ENCODE results near the gene ARPC1A. TPM values are rescaled to one million over a fixed set of nuclear protein-coding genes. Genes with fewer than 3 reads are reported as not detected.

The ARPC1A gene
- total RNA-seq, 1 donor from 2014 or later: 109 TPM

- no peaks in the 10 kb centered on the region for H3K27me3 ChIP-seq (ENCODE audit: low read depth)
- no peak for ATAC-seq
- no peaks in the 10 kb centered on the region for H3K9me3 ChIP-seq
- H3K4me1 ChIP-seq: no peaks in the 10 kb centered on the region
- no peak overlapping the region for H3K4me3 ChIP-seq
- TF ChIP-seq CTCF (IDR thresholded peaks at IDR 0.05): no peak
- DNase-seq: no peak
- no peaks in the 10 kb centered on the region for H3K36me3 ChIP-seq
- H3K27ac ChIP-seq: no peak overlapping the region
- intact Hi-C loops (cut with DNase I): no loop called here
Observed at GRCh38 chr7:99301496-99301895, 24.2 kb upstream of the ARPC1A start.

DNA sequence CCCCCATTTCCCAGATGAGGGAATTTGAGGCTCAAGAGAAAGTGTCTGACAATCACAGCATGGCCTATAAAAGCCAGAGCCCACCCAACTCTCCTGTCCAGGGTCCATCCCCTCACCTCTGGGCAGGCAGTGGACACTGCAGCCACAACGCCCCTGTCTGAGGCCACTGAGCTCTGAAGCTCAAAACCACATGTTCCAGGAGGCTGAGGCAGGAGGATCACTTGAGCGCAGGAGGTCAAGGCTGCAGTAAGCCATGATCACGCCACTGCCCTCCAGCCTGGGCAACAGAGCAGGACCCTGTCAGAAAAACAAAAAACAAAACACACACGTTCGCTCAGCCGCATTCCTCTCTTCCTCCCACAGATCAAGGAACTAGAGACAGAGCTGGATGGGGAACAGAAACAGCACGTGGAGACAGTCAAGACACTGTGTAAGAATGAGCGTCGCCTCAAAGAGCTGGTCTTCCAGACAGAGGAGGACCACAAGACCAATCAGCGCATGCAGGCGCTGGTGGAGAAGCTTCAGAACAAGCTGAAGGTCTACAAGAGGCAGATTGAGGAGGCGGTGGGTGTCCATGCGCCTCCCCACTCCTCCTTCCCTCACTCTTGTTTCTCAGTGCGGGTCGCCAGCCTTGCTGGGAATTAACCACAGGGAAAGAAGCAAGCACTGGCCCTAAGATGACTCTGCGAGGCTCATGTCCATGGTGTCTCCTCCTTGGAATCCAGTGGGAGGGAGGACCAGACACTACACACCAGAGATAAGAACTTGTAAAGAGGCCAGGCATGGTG is 20.0 kb upstream of the ARPC1A start:
- no peaks in the 10 kb centered on the region for H3K36me3 ChIP-seq
- no peaks in the 10 kb centered on the region for H3K9me3 ChIP-seq
- H3K4me1 ChIP-seq: no peaks in the 10 kb centered on the region
- no peak overlapping the region for H3K4me3 ChIP-seq
- DNase-seq (no peak), ATAC-seq (no peak)
- no peaks in the 10 kb centered on the region for H3K27me3 ChIP-seq (ENCODE audit: low read depth)
- TF ChIP-seq CTCF (IDR thresholded peaks at IDR 0.05): no peak
- no peak overlapping the region for H3K27ac ChIP-seq
- intact Hi-C loops (cut with DNase I): no loop called here

- Histone ChIP-seq H3K27me3 (ENCODE audit: low read depth) (no peaks in the 10 kb centered on the region), H3K27ac (no peak overlapping the region), H3K4me1 (peaks cover 10% of the 10 kb centered on the region), H3K4me3 (no peak overlapping the region), H3K36me3 (no peaks in the 10 kb centered on the region), H3K9me3 (no peaks in the 10 kb centered on the region)
- ATAC-seq: no peak
- no peak for DNase-seq
- intact Hi-C loops (cut with DNase I): no loop called here
- TF ChIP-seq CTCF (IDR thresholded peaks at IDR 0.05): no peak
Observed at GRCh38 chr7:99308461-99309074, 17.1 kb upstream of the ARPC1A start.

- ATAC-seq (no peak), DNase-seq (no peak)
- Histone ChIP-seq H3K36me3 (no peaks in the 10 kb centered on the region), H3K9me3 (no peaks in the 10 kb centered on the region), H3K27ac (no peak overlapping the region), H3K27me3 (ENCODE audit: low read depth) (no peaks in the 10 kb centered on the region), H3K4me3 (no peak overlapping the region), H3K4me1 (peaks cover 10% of the 10 kb centered on the region)
- intact Hi-C loops (cut with DNase I): no loop called here
- TF ChIP-seq CTCF (IDR thresholded peaks at IDR 0.05): no peak
Observed at GRCh38 chr7:99309111-99309510, 16.6 kb upstream of the ARPC1A start.

DNA sequence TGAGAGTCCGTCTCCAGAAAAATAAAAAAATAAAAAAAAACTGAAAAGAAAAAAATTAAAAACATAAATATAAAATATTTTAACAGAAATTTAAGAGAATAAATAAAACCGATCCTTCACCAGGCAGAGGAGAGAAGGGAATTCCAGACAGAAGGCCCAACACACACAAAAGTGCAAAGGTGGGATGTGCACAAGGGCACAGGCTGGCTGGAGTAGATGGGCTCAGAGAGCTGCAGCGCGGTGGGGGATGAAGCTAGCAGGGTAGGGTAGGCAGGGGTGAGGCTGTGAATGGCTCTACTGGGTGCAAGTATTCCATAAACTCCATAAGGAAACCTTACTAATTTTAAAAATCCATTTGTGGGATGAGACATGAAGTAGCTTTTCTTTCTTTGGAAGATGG is 15.7 kb upstream of the ARPC1A start:
- DNase-seq (no peak), ATAC-seq (no peak)
- peaks cover 10% of the 10 kb centered on the region for H3K4me1 ChIP-seq
- no peak overlapping the region for H3K4me3 ChIP-seq
- intact Hi-C loops (cut with DNase I): loop anchor here (10.0 kb wide), 1 partner anchor 265 kb away; no protein-coding TSS in a partner anchor
- no peaks in the 10 kb centered on the region for H3K27me3 ChIP-seq (ENCODE audit: low read depth)
- H3K9me3 ChIP-seq: no peaks in the 10 kb centered on the region
- no peak for TF ChIP-seq CTCF (IDR thresholded peaks at IDR 0.05)
- no peaks in the 10 kb centered on the region for H3K36me3 ChIP-seq
- H3K27ac ChIP-seq: no peak overlapping the region
